NCI-H526 treated with DMSO at 0.1 percent for 48 hours (cell line): Measurements from ENCODE around the gene KCNQ4.
A peak's percentile ranks its signal among the peaks of the same experiment; 100 is the strongest.

Experiments used
- DNase-seq: peaks from one replicate; lab custom pipeline; 2025; lab: John Stamatoyannopoulos, UW

The KCNQ4 gene

DNA sequence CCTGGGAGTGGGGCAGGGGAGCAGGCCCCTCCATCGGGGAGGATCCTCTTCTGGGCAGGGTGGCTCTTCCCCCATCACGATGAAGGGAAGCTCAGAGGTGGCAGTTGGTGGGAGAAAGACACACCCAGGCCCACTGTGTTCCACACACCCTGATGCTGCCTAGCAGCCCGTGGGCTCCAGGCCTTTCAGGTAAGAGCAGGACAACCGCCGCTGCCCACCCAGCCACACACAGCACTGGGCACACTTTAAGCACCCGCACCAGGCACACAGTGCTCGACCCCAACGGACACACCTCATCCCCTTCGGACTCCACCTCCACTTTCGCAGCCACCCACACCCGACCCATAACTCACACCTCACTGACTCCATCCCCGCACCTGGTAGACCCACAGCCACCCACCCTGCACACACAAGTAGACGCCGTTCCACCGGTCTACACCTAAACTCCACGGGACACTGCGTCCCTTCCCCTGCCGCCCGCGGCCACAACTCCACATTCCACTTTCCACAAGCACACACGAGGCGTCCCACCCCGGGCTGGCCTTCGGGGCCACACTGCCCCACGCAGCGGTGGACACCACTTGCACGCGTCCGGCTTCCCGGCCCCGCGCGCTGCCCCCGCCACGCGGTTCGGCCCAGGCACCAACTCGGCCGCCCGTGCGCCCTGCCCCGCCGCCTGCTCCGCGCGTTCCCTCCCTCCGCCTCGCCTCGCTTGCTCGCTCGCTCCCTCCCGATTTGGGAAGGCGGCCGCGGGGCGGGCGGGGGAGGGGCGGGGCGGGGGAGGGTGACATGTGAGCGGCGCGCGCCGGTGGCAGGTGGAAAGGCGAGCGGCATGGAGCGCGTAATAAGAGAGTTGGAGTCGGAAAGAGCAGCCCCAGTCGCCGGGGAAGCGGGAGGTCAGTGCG lies at the start of gene KCNQ4:
Gene KCNQ4, plus strand, starts transcription at position 787 of the 905 bp plus-strand sequence. CDS start 307 bp downstream, outside the sequence.
- peak; percentile 78 for DNase-seq

DNA sequence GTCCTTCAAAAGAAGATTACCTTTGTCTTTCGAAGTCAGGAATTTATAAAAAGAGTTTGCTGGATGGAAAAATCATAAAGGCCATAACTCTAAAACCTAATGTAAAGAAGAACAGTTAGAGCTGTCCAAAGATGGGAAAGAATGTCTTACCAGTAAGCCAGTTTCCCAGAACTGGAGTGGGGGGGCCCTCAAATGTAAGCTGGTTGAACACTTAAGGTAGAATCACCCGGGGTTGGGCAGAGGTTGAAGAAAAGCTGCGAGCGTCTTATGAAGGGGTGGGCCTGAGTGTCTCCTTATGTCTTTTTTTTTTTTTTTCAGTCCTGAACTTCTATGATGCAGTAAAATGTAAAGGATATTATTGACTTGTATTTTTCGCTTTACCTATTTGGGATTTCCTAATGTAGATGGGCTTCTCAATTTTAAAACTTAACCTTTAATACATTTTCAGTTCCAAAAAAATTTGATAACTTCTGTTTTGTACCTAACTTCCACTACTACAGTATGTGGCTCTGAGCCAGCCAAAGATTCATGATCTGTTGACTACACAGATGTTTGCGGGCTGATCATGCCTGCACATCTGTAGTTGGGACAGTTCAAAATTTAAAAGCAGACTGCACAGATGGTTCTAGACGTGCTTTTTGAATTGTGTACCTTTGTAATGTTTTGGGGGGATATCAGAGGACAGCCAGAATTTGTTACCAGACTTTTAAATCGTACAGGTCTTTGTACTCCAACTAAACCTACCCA lies 48.5 kb upstream of the KCNQ4 start:
- no peak for DNase-seq

DNA sequence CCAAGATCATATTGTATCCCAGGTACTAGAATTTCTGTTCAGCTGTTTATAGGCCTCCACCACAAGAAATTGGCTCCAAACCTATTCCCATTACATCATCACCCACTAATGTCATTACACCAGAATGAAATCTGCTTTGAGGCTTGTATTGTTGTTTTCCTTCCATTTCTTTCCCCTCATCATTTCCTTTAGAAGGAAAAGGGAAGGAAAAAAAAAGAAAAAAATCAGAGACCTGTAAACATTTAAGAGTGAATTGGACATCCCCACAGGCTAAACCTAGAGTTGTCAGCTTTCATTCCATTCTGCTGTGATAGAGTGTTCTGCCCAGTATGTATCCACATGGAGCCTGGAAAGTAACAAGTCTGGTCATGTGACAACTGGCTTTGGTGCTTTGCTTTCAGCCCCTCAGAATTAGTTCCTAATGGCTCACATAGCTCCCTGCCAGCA lies 47.5 kb upstream of the KCNQ4 start:
- DNase-seq, result no peak

DNA sequence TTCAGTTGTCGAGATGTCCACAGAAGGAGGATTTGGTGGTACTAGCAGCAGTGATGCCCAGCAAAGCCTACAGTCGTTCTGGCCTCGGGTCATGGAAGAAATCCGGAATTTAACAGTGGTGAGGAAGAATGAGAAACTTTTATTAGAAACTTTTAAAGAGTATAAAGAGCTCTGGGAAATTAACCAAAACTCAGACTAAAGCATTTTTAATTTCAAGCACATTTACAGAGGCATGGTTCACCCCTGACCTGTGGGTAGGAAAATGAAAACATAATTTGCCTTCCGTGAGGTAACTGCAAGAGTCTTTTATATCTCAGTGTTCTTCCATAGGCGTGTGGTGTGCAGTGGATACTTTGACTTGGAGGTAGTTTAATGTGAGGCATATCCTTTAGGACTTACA lies 44.8 kb upstream of the KCNQ4 start:
- no peak for DNase-seq

DNA sequence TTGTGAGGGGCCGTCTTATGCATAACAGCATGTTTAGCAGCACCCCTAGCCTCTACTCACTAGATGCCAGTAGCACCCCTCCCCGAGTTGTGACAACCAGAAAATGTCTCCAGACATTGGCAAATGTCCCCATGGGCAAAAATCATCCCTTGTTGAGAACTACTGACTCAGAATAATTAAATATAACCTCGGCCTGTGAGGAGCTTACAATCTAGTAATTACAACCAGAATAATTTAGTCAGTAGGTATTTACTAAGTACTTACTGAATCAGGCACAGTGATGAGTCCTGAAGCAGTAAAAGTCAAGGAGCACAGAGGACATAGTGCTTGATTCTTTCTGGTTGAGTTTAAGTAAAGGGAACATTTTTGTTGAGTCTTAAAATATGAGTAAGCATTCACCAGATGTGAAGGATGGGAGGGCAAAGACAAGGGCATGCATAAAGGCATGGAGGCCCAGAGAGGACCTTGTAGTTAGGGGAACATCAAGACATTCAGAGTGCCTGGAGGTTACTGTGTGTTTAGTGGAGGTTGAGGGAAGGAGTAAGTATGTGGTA lies 44.1 kb upstream of the KCNQ4 start:
- DNase-seq, result no peak

DNA sequence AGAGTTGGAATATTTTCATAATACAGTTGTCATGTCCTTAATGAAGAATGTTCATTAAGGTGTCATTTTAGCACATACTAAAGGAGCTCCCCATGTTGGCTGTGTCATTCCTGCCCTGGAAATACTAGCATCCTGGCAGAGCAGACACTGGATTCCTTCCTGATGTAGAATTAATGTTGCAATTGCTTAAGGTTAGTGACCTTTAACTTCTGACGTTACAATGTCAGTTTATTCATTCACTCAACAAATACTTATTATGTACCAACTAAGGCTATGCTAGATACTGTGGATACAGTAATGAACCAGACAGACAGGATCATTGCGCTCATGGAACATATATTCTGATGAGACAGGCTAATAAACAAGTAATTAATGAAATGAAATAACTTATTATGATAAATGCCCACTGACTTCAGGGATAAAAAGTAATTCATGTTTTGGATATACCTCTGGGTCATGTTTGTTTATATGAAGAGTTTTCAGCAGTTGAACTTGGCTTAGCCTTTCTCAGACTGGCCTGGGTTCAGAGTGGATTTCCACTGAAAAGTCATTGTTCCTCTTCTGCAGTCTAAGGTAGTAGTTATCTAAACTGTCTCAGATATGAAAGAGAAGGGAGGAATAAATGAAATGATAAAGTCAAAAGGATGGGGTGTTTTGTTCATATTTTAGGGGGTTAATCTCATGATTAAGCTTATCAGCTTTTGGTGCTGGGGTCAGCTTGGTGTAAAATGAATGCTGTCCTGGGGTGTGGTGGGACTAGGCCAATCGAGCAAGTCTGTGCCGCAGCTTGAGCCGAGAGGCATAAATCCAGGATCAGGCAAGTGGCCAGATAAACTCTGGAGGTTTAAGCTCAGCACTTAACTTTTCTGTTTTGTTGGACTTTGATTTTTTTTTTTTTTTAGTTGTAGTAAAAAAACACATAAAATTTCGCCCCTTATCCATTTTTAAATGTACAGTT lies 43.3 kb upstream of the KCNQ4 start:
- no peak for DNase-seq

DNA sequence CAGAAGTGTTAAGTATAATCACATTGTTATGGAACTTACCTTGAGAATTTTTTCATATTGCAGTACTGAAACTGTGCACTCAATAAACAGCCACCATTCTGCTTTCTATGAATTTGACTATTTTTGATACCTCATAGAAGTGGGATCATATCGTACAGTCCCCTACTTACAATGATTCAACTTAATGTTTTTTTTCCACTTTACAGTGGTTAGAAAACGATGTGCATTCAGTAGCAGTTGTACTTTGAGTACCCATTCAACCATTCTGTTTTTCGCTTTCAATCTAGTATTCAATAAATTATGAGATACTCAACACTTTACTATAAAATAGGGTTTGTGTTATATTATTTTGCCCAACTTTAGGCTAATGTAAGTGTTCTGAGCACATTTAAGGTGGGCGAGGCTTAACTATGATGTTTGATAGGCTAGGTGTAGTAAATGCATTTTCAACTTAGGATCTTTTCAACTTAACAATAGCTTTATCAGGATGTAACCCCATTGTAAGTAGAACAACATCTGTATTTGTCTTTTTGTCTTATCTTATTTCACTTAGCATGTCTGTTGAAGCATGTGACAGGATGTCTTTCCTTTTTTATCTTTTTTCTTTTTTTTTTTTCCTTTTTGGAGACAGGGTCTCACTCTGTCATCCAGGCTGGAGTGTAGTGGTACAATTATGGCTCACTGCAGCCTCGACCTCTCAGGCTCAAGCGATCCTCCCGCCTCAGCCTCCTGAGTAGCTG lies 42.4 kb upstream of the KCNQ4 start:
- no peak for DNase-seq

DNA sequence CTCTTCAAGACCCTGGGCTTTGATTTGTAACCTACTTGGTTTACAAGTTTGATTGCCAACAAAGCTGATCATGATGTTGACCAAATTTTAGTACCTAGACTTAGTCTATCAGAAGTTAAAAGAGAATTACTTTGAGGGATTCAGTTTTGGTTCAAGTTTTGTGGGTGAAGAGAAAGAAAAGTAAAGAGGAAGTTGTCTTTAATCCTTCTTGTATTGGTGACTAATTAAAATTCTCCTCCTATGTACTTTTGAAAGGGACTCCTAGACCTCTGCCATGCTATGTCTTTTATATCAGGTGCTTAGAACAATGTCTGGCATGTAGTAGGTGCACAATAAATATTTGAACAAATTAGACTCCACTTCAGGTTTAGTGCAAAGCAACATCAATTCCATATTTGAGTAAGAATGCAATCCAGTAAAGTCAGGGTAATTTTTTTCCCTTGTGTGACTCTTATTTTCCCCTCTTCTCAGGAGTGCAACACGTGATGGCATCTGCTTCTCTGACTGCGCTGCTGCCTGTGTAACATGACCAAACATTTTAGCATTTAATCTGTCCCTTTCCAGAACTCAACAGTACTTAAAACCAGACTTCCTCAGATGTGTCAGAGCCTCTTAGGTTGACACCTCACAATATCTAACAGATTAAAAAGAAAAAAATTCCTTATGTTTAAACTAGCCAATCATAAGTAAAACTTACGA lies 41.1 kb upstream of the KCNQ4 start:
- no peak for DNase-seq

DNA sequence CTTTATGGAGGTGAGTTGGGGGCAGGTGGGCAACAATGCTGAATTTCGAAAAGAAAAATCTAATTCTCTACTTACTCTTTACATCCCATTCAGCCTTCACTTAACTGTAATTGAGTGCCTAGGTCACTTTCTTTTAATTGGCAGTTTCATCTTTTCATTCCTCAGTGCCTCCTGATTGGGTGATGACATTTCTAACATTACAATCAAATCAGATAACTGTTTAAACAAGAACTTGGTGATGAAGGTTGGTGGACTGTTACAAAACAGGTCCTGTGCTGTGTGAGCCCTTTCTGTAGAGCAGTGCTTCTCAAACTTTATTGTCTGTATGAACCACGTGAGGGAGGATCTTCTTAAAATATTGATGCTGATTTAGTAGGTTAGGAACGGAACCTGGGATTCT lies 40.1 kb upstream of the KCNQ4 start:
- no peak for DNase-seq

DNA sequence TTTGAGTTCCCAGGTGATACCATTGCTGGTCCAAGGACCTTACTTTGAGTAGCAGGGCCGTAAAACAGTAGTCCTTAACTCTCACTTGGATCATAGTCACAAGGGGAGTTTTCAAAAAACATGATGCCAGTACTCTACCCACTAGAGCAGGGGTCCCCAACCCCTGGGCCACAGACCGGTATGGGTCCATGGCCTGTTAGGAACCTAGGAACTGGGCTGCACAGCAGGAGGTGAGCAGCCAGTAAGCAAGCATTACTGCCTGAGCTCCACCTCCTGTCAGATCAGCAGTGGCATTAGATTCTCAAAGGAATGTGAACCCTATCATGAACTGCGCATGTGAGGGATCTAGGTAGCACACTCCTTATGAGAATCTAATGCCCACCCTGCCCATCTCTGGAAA lies 39.7 kb upstream of the KCNQ4 start:
- no peak for DNase-seq

DNA sequence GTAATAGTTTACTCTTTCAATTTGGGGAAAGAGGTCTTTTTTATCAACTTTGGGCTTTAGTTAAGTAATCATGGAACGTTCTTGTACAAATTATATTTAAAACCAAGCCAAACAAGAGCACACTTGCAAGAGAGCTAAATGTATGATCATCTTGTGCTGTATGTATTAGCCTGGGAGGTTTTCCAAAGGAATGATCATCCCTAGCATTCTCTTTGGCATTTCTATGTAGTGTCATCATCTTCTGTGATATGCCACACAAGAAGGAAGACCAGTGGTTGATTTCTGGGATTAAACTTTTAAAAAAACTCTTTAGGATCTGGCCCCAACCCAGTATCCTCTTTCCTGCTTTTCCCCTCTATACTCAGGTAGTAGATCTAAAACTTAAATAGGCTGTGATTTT lies 38.4 kb upstream of the KCNQ4 start:
- DNase-seq, result no peak

DNA sequence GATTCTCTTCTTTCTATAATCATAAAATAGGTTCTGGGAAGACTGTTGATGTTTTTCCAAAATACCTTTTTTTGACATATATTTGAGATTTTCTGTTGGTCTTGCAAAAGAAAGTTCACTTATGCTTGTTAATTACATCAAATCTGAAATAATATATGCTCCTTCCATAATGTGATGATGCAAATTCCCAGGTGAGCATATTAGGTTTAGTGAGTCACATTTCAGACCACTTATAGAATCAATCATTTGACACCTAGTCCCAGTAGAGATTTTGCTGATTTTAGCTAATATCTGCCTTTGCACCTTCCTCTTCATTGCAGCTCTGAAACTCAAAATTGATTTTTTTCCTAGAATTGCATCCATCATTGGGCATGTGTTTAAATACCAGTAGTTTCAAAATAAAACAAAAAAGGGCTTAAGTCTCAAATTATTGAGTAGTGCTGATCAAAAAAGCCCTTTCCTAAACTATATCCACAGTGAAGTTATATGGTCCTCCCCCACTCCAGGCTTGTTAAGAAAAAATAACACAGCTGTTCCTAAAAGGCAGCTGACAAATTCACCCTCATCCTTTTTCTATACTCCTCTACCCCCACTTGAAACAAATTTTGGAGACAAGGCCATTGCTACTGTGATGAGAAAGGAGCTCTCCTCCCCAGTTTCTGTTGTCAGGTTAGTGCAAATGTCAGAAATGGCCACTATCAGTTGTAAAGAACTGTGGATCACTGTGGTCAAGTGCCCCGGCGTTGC lies 37.1 kb upstream of the KCNQ4 start:
- no peak for DNase-seq

DNA sequence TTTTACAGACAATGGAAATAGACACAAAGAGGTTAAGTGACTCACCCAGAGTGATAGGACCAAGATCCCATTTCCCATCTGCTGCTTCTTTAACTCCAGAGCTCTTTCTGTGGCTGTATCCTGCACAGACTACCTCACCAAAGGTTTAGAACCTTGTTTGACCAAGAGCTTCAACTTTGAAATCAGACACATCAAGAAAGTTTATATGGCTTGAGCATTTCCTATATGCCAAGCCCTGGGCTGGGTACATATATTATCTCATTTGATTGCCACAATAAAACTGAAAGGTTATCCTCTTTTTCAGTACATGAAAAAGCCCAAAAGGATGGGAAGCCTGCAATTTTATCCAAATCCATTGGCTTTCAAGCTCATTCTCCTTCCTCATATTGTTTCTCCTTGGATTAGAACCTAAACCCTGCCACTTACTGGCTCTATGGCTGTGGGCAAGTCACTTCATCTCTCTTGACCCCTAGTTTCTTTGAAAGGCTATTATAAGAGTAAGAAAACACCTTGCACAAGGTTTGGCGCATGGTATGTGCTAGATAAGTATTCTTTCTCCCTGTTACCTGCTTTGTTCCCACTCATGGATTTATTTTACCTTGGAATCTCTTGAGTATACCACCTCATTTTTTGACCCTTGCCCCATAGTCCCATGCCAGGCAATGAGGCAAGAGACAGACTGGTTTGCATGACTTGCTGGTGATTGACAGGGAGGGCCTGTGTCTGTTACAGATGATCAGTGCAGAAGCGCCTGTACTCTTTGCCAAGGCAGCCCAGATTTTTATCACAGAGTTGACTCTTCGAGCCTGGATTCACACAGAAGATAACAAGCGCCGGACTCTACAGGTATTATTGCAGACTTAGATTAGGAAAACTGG lies 34.5 kb upstream of the KCNQ4 start:
- no peak for DNase-seq

DNA sequence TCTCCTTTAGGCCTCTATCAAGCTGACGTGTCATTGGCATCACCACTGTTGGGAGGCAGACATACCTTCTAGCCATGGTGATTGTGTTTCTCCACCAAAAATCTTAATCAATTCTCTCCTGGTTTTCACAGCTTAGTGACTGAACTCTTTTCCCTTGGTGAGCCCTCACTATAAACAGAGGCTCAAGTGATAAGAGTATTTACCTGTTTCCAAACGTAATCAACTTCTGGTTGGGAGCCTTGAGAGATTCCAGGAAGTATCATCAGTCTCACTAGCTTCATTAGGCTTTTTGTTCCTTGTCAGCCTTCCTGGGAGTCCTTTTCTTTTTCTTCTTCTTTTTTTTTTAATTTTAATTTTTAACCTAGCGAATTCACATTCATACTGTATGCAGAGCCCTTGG lies 33.8 kb upstream of the KCNQ4 start:
- DNase-seq, result no peak

DNA sequence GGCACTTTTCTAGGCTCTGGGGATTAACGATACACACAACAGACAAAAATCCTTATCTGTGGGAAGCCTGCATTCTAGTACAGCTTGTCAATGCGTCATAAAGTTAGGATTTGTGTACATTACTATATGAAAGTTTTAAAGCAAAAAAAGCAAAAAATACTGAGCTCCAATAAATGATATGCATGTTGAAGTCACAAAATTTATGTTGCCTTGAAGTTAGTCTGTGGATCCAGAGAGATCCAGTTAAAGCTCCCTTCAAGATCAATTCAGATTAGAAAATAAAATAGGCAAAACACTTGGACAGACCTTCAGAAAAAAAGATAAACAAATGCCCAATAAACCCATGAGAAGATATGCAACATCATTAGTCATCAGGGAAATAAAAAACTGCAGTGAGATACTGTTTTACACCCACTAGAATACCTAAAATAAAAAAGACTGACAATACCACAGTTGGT lies 33.1 kb upstream of the KCNQ4 start:
- DNase-seq, result no peak

DNA sequence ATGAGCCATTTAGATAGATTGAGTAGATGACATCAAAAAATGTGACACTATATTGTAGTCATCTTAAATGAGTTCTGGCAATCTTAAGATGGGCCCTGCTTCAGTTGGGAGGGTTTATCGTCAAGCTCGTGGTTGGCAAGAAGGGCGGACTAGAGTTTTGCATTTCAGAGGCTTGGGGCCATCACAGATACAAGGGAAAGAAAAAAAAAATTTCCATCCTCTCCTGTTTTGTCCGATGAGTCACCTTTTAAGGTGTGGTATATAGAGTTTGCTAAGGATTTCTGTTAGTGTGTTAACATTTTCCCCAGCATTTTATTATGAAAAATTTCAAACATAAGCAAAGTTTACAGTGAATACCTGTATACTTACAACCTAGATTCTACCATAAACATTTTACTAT lies 31.8 kb upstream of the KCNQ4 start:
- no peak for DNase-seq

DNA sequence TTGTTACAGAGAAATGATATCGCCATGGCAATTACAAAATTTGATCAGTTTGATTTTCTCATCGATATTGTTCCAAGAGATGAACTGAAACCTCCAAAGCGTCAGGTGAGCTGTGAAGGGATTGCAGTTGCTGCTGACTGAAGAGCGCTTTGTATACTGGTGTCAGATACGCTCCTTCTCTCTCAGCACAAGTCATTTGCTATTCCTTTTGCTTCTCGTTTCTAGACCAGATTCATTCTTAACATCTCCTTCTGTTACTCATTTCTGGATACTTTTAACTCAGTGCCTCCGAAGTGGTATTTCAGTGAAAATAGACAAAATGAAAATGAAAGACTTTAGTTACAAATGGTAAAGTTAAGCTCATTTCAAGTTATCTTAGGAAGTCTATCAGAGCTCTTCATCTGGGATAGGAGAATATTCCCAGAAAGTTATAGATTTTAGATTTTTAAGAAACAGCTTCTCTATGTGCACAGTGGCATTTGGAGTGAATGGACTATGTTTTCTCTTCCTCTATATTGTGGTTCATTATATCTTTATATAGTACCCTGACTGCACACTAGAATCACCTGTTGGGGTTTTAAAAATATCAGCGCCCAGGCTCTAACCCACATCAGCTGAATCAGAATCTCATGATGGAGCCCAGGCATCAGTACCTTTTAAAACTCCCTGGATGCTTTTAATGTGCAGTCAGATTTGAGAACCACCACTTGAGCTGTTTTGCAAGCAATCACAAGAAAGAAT lies 30.3 kb upstream of the KCNQ4 start:
- DNase-seq, result no peak

DNA sequence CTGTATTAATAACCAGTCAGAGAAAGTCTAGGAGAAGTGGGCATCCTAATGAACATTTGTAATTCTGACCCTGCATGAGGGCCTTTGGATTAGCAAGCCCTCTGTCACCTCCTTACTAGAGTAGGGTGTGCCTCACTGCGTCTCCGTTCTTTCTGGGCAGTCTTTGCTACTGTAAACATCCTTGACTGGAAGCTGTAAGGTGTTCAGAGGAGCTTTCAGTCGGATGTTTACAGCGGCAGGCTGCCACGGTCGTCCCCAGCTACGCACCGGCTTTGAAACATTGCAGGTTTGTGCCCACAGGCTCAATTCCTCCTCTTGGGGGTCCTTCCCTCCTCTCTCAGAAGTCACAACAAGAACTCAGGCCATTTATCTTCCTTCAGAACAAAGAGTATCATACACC lies 29.4 kb upstream of the KCNQ4 start:
- DNase-seq, result no peak
